Endothelial cell of umbilical vein (primary cell): Measurements from ENCODE around the gene LCE4A. TPM values are rescaled to one million over a fixed set of nuclear protein-coding genes. Genes with fewer than 3 reads are reported as not detected.

ENCODE experiments used
- BruUV-seq: library from RNA; stranded (reverse); fragments of 400-500 nt; replicated peaks from 2 replicates; lab custom pipeline; 2021; lab: Mats Ljungman, UMichigan
- CTCF ChIA-PET: fragments of 300-600, 350-600 bp; sonication (Branson Sonifier 250); formaldehyde crosslinking; loops from one replicate; lab custom pipeline; 2021; ENCODE audit warnings: antibody characterized with exemption, inconsistent platforms; lab: Charles Lee
- POLR2A ChIA-PET: fragments of 300-600, 350-600 bp; sonication (Branson Sonifier 250); formaldehyde crosslinking; loops from one replicate; lab custom pipeline; 2021; ENCODE audit warnings: antibody characterized with exemption, inconsistent platforms; lab: Charles Lee
- DNase-seq: peaks from one replicate; pipeline ENCODE4 v3.0.0-alpha.2; 2011; ENCODE audit warnings: low read depth, low spot score
- FAIRE-seq: peaks from 2 replicates; lab custom pipeline; 2011; peaks lifted over from hg19 to GRCh38; lab: Jason Lieb, UNC
- H2AFZ ChIP-seq: 2 replicates; pipeline ENCODE4 v1.6.0; 2012; ENCODE audit warnings: low read depth, low read length, control low read depth, inconsistent platforms
- H3K27ac ChIP-seq: 2 replicates; pipeline ENCODE4 v1.5.1; 2011; ENCODE audit warnings: low read depth, mild to moderate bottlenecking, control low read depth, low read length, moderate library complexity; ENCODE audit not compliant: insufficient read depth
- H3K27me3 ChIP-seq, 2 experiments: 2 replicates each; pipeline versions ENCODE4 v1.6.0 to v1.6.1; 2011; ENCODE audit warnings: low read length in 2 of 2, mixed read lengths in 1 of 2; ENCODE audit not compliant: control insufficient read depth in 2 of 2, insufficient read depth in 2 of 2
- H3K36me3 ChIP-seq, 2 experiments: 2 replicates in 1 of 2; 3 replicates in 1 of 2; pipeline ENCODE4 v1.5.1; 2011; ENCODE audit warnings: low read length in 2 of 2, mild to moderate bottlenecking in 1 of 2, moderate library complexity in 1 of 2; ENCODE audit not compliant: control insufficient read depth in 2 of 2, insufficient read depth in 2 of 2; ENCODE audit errors: extremely low read depth in 1 of 2
- H3K4me1 ChIP-seq: 3 replicates; pipeline ENCODE4 v1.5.1; 2011; ENCODE audit warnings: mild to moderate bottlenecking, low read length; ENCODE audit not compliant: control insufficient read depth, insufficient read depth; ENCODE audit errors: extremely low read depth
- H3K4me2 ChIP-seq: 2 replicates; pipeline ENCODE4 v1.6.1; 2011; ENCODE audit warnings: low read length, control low read depth, mixed read lengths; ENCODE audit not compliant: insufficient read depth
- H3K4me3 ChIP-seq, 3 experiments: fragments of 200-600 bp in 1 of 3; sonication (generic), shearing (Covaris generic) in 1 of 3; replicated peaks in 1 of 3; 2 replicates each; pipeline ENCODE4 v1.5.1; 2011 to 2016; ENCODE audit warnings: control low read depth in 3 of 3, low read length in 3 of 3, mild to moderate bottlenecking in 2 of 3, inconsistent platforms in 1 of 3, low read depth in 1 of 3, moderate library complexity in 1 of 3; ENCODE audit not compliant: insufficient read depth in 1 of 3
- H3K79me2 ChIP-seq: 2 replicates; pipeline ENCODE4 v1.6.0; 2012; ENCODE audit warnings: low read length, inconsistent platforms; ENCODE audit not compliant: control insufficient read depth, insufficient read depth
- H3K9ac ChIP-seq: replicated peaks from 2 replicates; pipeline ENCODE3; 2011; ENCODE audit warnings: low read length, control low read depth; ENCODE audit not compliant: insufficient read depth; ENCODE audit errors: extremely low read depth
- H3K9me1 ChIP-seq: replicated peaks from 3 replicates; pipeline ENCODE4 v1.6.0; 2011; ENCODE audit warnings: mild to moderate bottlenecking, low read length; ENCODE audit not compliant: control insufficient read depth, insufficient read depth; ENCODE audit errors: extremely low read depth
- H3K9me3 ChIP-seq: replicated peaks from 2 replicates; pipeline ENCODE4 v1.5.1; 2012; ENCODE audit warnings: low read length, inconsistent platforms; ENCODE audit not compliant: control insufficient read depth, insufficient read depth
- H4K20me1 ChIP-seq: replicated peaks from 2 replicates; pipeline ENCODE3; 2011; ENCODE audit warnings: mild to moderate bottlenecking, low read length; ENCODE audit not compliant: control insufficient read depth, insufficient read depth; ENCODE audit errors: extremely low read depth
- EZH2 ChIP-seq: IDR thresholded peaks from 2 replicates; pipeline ENCODE4 v1.6.1; 2012; ENCODE audit warnings: borderline replicate concordance, low read depth, mild to moderate bottlenecking, moderate library complexity, low read length, inconsistent platforms; ENCODE audit not compliant: severe bottlenecking
- FOS ChIP-seq: IDR thresholded peaks from 2 replicates; pipeline ENCODE4 v1.6.1; 2011; ENCODE audit warnings: mild to moderate bottlenecking, low read length, moderate library complexity, borderline replicate concordance; ENCODE audit not compliant: insufficient read depth
- GATA2 ChIP-seq: IDR thresholded peaks from 2 replicates; pipeline ENCODE4 v1.7.0; 2011; ENCODE audit warnings: low read depth, mild to moderate bottlenecking, moderate library complexity, mixed read lengths, low read length; ENCODE audit not compliant: insufficient read length, insufficient read depth
- JUN ChIP-seq: IDR thresholded peaks from 2 replicates; pipeline ENCODE4 v1.6.1; 2011; ENCODE audit warnings: borderline replicate concordance, low read depth; ENCODE audit not compliant: insufficient read length, insufficient read depth
- MAX ChIP-seq: IDR thresholded peaks from 2 replicates; pipeline ENCODE4 v1.6.1; 2011; ENCODE audit not compliant: insufficient read depth, insufficient read length
- MYC ChIP-seq: IDR thresholded peaks from one replicate; pipeline ENCODE4 v1.6.1; 2011; ENCODE audit warnings: mild to moderate bottlenecking, low read depth, low read length
- POLR2A ChIP-seq: IDR thresholded peaks from 2 replicates; pipeline ENCODE4 v1.6.1; 2012; ENCODE audit warnings: low read depth, mild to moderate bottlenecking, control low read depth, low read length
- POLR2AphosphoS5 ChIP-seq: IDR thresholded peaks from 2 replicates; pipeline ENCODE4 v1.6.1; 2012; ENCODE audit warnings: low read depth, mild to moderate bottlenecking, control low read depth, low read length, moderate library complexity; ENCODE audit not compliant: insufficient read depth
- dilution Hi-C: fragments of 300-500 bp; cut with MboI; formaldehyde crosslinking; loops from one replicate; pipeline ENCODE4 v1.15.0; 2019; ENCODE audit warnings: low sequenced_read_pairs; ENCODE audit not compliant: extremely low pct_ligation_motif_present
- intact Hi-C: fragments of 100-400 bp; cut with micrococcal nuclease; formaldehyde crosslinking; loops from one replicate; pipeline ENCODE4 v1.10.0; 2022
- polyA plus RNA-seq, 4 experiments: library from polyadenylated mRNA; depleted of rRNA in 3 of 4; stranded (reverse) in 3 of 4; unstranded in 1 of 4; fragments of >200 nt; gene quantifications; 2 replicates each; pipeline versions ENCODE4 v1.2.1 to v1.2.3, GENCODE V29; 2011 to 2012; ENCODE audit warnings: missing spikeins in 1 of 4
- total RNA-seq: library from RNA; stranded (reverse); gene quantifications from 2 replicates; pipeline ENCODE4 v1.2.3, GENCODE V29; 2021
- TF ChIP-seq, protein P1 (sequence below), 2 donors: IDR thresholded peaks; 1 replicate in 1 of 2; 2 replicates in 1 of 2; pipeline ENCODE4 v1.5.1; 2011; ENCODE audit warnings: low read length in 2 of 2, mild to moderate bottlenecking in 2 of 2, moderate library complexity in 2 of 2, control low read depth in 1 of 2, inconsistent platforms in 1 of 2, low read depth in 1 of 2; ENCODE audit not compliant: insufficient read depth in 1 of 2; ENCODE audit errors: extremely low read depth in 1 of 2

Gene LCE4A
- total and polyA plus RNA-seq, 2 donors (not counting 3 experiments of a cell fraction or from before 2014, with no cell fraction given) = not detected

- Histone ChIP-seq H3K27ac (no peak overlapping the region), H3K79me2 (no peaks in the 10 kb centered on the region), H2AFZ (no peak overlapping the region), H3K4me2 (no peak overlapping the region), H3K4me3 (no peak overlapping the region), H3K4me1 (no peaks in the 10 kb centered on the region), H4K20me1 (no peaks in the 10 kb centered on the region), H3K9me3 (no peaks in the 10 kb centered on the region), H3K9ac (no peak overlapping the region), H3K36me3 (no peaks in the 10 kb centered on the region), H3K9me1 (no peaks in the 10 kb centered on the region), H3K27me3 (no peaks in the 10 kb centered on the region)
- POLR2A ChIA-PET = no interaction called here
- CTCF ChIA-PET = no interaction called here
- FAIRE-seq (no peak), DNase-seq (no peak)
- BruUV-seq = no TSS peak
- TF ChIP-seq MAX (no peak), GATA2 (no peak), JUN (no peak), POLR2A (no peak), FOS (no peak), MYC (no peak), EZH2 (no peak), POLR2AphosphoS5 (no peak)
- TF ChIP-seq, protein P1, sequence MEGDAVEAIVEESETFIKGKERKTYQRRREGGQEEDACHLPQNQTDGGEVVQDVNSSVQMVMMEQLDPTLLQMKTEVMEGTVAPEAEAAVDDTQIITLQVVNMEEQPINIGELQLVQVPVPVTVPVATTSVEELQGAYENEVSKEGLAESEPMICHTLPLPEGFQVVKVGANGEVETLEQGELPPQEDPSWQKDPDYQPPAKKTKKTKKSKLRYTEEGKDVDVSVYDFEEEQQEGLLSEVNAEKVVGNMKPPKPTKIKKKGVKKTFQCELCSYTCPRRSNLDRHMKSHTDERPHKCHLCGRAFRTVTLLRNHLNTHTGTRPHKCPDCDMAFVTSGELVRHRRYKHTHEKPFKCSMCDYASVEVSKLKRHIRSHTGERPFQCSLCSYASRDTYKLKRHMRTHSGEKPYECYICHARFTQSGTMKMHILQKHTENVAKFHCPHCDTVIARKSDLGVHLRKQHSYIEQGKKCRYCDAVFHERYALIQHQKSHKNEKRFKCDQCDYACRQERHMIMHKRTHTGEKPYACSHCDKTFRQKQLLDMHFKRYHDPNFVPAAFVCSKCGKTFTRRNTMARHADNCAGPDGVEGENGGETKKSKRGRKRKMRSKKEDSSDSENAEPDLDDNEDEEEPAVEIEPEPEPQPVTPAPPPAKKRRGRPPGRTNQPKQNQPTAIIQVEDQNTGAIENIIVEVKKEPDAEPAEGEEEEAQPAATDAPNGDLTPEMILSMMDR (IDR thresholded peaks at IDR 0.05; ENCODE audit: extremely low read depth in 1 of 2, insufficient read depth in 1 of 2, low read depth in 1 of 2, low read length in 2 of 2) = no peak
- dilution Hi-C loops (no loop called here), intact Hi-C loops (no loop called here)
These were observed 21.0 kb downstream of the LCE4A start for GRCh38 chr1:152728986-152729385.
